Measurements from ENCODE around the gene COQ8A. TPM values are rescaled to one million over a fixed set of nuclear protein-coding genes. Genes with fewer than 3 reads are reported as not detected.

COQ8A gene
- total and polyA plus RNA-seq, 2 experiments from 2014 or later, result 25.2 to 37.4 TPM

DNA sequence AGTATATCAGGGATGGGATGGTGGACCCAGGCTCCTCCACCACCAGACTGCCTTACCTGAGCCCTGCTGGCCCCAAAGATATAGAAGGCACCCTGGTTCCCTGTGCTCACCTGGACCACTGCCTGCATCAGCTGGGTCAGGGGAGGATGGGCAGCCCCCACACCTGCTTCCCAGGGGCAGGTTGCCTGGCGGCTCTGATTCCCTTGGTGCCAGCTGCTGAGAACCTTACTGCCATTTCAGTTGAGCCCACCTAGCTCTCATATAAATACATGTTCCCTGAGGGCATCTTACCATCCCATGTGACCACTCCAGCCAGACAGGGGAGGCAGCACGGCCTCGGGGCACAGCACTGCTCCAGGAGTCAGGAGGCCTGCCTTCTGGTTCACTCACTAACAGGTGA, 45.3 kb upstream of the COQ8A start:
- Histone ChIP-seq H3K27me3 (ENCODE audit: insufficient read depth) (no peaks in the 10 kb centered on the region), H3K27ac (ENCODE audit: low read depth) (no peak overlapping the region), H3F3A (replicated peaks; ENCODE audit: low read depth) (no peaks in the 10 kb centered on the region), H3K9me2 (ENCODE audit: insufficient read depth) (no peaks in the 10 kb centered on the region), H3K79me2 (replicated peaks; ENCODE audit: insufficient read depth) (no peaks in the 10 kb centered on the region), H3K4me2 (no peak overlapping the region), H4K20me1 (replicated peaks; ENCODE audit: insufficient read depth) (no peaks in the 10 kb centered on the region), H3K4me3 (no peak overlapping the region), H3K4me1 (ENCODE audit: insufficient read depth) (no peaks in the 10 kb centered on the region), H2AFZ (no peak overlapping the region), H3K36me3 (ENCODE audit: insufficient read depth) (no peaks in the 10 kb centered on the region)
- TF ChIP-seq POLR2AphosphoS5 (IDR thresholded peaks at IDR 0.05; ENCODE audit: low read depth) (no peak), JUNB (IDR thresholded peaks at IDR 0.05; ENCODE audit: unreplicated experiment) (no peak)
- TF ChIP-seq, protein P1, sequence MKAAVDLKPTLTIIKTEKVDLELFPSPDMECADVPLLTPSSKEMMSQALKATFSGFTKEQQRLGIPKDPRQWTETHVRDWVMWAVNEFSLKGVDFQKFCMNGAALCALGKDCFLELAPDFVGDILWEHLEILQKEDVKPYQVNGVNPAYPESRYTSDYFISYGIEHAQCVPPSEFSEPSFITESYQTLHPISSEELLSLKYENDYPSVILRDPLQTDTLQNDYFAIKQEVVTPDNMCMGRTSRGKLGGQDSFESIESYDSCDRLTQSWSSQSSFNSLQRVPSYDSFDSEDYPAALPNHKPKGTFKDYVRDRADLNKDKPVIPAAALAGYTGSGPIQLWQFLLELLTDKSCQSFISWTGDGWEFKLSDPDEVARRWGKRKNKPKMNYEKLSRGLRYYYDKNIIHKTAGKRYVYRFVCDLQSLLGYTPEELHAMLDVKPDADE (IDR thresholded peaks at IDR 0.05), result no peak
- TF ChIP-seq, protein P2, sequence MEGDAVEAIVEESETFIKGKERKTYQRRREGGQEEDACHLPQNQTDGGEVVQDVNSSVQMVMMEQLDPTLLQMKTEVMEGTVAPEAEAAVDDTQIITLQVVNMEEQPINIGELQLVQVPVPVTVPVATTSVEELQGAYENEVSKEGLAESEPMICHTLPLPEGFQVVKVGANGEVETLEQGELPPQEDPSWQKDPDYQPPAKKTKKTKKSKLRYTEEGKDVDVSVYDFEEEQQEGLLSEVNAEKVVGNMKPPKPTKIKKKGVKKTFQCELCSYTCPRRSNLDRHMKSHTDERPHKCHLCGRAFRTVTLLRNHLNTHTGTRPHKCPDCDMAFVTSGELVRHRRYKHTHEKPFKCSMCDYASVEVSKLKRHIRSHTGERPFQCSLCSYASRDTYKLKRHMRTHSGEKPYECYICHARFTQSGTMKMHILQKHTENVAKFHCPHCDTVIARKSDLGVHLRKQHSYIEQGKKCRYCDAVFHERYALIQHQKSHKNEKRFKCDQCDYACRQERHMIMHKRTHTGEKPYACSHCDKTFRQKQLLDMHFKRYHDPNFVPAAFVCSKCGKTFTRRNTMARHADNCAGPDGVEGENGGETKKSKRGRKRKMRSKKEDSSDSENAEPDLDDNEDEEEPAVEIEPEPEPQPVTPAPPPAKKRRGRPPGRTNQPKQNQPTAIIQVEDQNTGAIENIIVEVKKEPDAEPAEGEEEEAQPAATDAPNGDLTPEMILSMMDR (conservative IDR thresholded peaks at IDR 0.05; ENCODE audit: low read depth in 2 of 2), result no peak
- TF ChIP-seq, protein P3, sequence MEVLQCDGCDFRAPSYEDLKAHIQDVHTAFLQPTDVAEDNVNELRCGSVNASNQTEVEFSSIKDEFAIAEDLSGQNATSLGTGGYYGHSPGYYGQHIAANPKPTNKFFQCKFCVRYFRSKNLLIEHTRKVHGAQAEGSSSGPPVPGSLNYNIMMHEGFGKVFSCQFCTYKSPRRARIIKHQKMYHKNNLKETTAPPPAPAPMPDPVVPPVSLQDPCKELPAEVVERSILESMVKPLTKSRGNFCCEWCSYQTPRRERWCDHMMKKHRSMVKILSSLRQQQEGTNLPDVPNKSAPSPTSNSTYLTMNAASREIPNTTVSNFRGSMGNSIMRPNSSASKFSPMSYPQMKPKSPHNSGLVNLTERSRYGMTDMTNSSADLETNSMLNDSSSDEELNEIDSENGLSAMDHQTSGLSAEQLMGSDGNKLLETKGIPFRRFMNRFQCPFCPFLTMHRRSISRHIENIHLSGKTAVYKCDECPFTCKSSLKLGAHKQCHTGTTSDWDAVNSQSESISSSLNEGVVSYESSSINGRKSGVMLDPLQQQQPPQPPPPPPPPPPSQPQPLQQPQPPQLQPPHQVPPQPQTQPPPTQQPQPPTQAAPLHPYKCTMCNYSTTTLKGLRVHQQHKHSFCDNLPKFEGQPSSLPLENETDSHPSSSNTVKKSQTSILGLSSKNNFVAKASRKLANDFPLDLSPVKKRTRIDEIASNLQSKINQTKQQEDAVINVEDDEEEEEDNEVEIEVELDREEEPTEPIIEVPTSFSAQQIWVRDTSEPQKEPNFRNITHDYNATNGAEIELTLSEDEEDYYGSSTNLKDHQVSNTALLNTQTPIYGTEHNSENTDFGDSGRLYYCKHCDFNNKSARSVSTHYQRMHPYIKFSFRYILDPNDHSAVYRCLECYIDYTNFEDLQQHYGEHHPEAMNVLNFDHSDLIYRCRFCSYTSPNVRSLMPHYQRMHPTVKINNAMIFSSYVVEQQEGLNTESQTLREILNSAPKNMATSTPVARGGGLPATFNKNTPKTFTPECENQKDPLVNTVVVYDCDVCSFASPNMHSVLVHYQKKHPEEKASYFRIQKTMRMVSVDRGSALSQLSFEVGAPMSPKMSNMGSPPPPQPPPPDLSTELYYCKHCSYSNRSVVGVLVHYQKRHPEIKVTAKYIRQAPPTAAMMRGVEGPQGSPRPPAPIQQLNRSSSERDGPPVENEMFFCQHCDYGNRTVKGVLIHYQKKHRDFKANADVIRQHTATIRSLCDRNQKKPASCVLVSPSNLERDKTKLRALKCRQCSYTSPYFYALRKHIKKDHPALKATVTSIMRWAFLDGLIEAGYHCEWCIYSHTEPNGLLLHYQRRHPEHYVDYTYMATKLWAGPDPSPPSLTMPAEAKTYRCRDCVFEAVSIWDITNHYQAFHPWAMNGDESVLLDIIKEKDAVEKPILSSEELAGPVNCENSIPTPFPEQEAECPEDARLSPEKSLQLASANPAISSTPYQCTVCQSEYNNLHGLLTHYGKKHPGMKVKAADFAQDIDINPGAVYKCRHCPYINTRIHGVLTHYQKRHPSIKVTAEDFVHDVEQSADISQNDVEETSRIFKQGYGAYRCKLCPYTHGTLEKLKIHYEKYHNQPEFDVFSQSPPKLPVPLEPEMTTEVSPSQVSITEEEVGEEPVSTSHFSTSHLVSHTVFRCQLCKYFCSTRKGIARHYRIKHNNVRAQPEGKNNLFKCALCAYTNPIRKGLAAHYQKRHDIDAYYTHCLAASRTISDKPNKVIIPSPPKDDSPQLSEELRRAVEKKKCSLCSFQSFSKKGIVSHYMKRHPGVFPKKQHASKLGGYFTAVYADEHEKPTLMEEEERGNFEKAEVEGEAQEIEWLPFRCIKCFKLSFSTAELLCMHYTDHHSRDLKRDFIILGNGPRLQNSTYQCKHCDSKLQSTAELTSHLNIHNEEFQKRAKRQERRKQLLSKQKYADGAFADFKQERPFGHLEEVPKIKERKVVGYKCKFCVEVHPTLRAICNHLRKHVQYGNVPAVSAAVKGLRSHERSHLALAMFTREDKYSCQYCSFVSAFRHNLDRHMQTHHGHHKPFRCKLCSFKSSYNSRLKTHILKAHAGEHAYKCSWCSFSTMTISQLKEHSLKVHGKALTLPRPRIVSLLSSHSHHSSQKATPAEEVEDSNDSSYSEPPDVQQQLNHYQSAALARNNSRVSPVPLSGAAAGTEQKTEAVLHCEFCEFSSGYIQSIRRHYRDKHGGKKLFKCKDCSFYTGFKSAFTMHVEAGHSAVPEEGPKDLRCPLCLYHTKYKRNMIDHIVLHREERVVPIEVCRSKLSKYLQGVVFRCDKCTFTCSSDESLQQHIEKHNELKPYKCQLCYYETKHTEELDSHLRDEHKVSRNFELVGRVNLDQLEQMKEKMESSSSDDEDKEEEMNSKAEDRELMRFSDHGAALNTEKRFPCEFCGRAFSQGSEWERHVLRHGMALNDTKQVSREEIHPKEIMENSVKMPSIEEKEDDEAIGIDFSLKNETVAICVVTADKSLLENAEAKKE (CRISPR knock-in tag; IDR thresholded peaks at IDR 0.05), result no peak
- H3K27ac Mint-ChIP-seq, result no peak overlapping the region
- H3K4me3 Mint-ChIP-seq, result no peak overlapping the region
- DNase-seq (ENCODE audit: low spot score) (no peak), ATAC-seq (no peak)
- H3K9me3 Mint-ChIP-seq, result no peaks in the 10 kb centered on the region
- H3K36me3 Mint-ChIP-seq (ENCODE audit: low read depth), result peaks cover 12% of the 10 kb centered on the region
- H3K27me3 Mint-ChIP-seq (ENCODE audit: insufficient read depth, low read depth, poor library complexity), result peaks cover 6% of the 10 kb centered on the region
- H3K4me1 Mint-ChIP-seq, result no peaks in the 10 kb centered on the region; the same call in 2 of the 3 replicates
